ENCODE measurements around the gene SCYGR1.
"Not testable (repeated sequence)": the region's sequence is repeated elsewhere in the genome, so short reads cannot be mapped to it uniquely, and the experiment has no call there.

The SCYGR1 gene

GRCh38 chr2:227387583-227387982 is at the start of gene SCYGR1:
SCYGR1 (minus strand) TSS chr2:227387949; CDS start chr2:227387949, 0 bp downstream.
- not testable (repeated sequence) for DNase-seq

- no peak for DNase-seq
Observed at GRCh38 chr2:227436436-227437174, 48.9 kb upstream of the SCYGR1 start.

- no peak for DNase-seq
Observed at GRCh38 chr2:227433171-227433570, 45.4 kb upstream of the SCYGR1 start.

- no peak for DNase-seq
Observed at GRCh38 chr2:227430639-227431038, 42.9 kb upstream of the SCYGR1 start.

GRCh38 chr2:227428731-227429285 is 41.1 kb upstream of the SCYGR1 start:
- DNase-seq = no peak

GRCh38 chr2:227423656-227424499 is 36.1 kb upstream of the SCYGR1 start:
- no peak for DNase-seq

- no peak for DNase-seq
Observed at GRCh38 chr2:227420087-227421052, 32.6 kb upstream of the SCYGR1 start.

GRCh38 chr2:227416701-227417100 is 29.0 kb upstream of the SCYGR1 start:
- DNase-seq = no peak

- DNase-seq = no peak
Observed at GRCh38 chr2:227415538-227416424, 28.0 kb upstream of the SCYGR1 start.

GRCh38 chr2:227414846-227415245 is 27.1 kb upstream of the SCYGR1 start:
- no peak for DNase-seq

- no peak for DNase-seq
Observed at GRCh38 chr2:227413371-227413770, 25.6 kb upstream of the SCYGR1 start.

- DNase-seq = no peak
Observed at GRCh38 chr2:227412877-227413276, 25.1 kb upstream of the SCYGR1 start.

- no peak for DNase-seq
Observed at GRCh38 chr2:227411990-227412350, 24.2 kb upstream of the SCYGR1 start.

GRCh38 chr2:227411320-227411989 is 23.7 kb upstream of the SCYGR1 start:
- peak in 1 of 2 donors; percentile 13 for DNase-seq

- DNase-seq = no peak
Observed at GRCh38 chr2:227410191-227410590, 22.4 kb upstream of the SCYGR1 start.

GRCh38 chr2:227407591-227408151 is 19.9 kb upstream of the SCYGR1 start:
- DNase-seq = peak in 1 of 2 donors; percentile 62

- no peak for DNase-seq
Observed at GRCh38 chr2:227406177-227407031, 18.7 kb upstream of the SCYGR1 start.

- DNase-seq = peak in 1 of 2 donors; percentile 20
Observed at GRCh38 chr2:227404585-227405271, 17.0 kb upstream of the SCYGR1 start.

- no peak for DNase-seq
Observed at GRCh38 chr2:227402959-227403358, 15.2 kb upstream of the SCYGR1 start.

Measured in CD4-positive, alpha-beta T cell treated with Interleukin-4 for 1 hour (primary cell).